ENCODE data around the gene SND1.

SND1 gene

GRCh38 chr7:127909424-127910152 lies 257.6 kb downstream of the SND1 start:
- Histone ChIP-seq H3K27me3 (ENCODE audit: insufficient read depth, low read length) (no peaks in the 10 kb centered on the region), H3F3A (ENCODE audit: insufficient read depth, low read length) (peaks cover 6% of the 10 kb centered on the region; the same call in 1 of the 2 replicates), H3K4me3 (ENCODE audit: low read depth, low read length, poor library complexity, severe bottlenecking) (no peak overlapping the region), H3K9me3 (ENCODE audit: low read length) (no peaks in the 10 kb centered on the region), H2AFZ (ENCODE audit: low read length) (no peak overlapping the region), H3K4me2 (ENCODE audit: low read length) (no peak overlapping the region), H4K20me1 (ENCODE audit: insufficient read depth, low read length) (no peaks in the 10 kb centered on the region), H3K79me2 (ENCODE audit: insufficient read depth, low read length) (no peaks in the 10 kb centered on the region), H3K9me2 (ENCODE audit: low read depth, low read length) (no peaks in the 10 kb centered on the region), H3K4me1 (ENCODE audit: insufficient read depth, low read length, severe bottlenecking) (peaks cover 60% of the 10 kb centered on the region), H3K9ac (ENCODE audit: low read length) (no peak overlapping the region), H3K36me3 (ENCODE audit: insufficient read depth, low read length) (peaks cover 27% of the 10 kb centered on the region; the same call in 1 of the 2 replicates), H3K27ac (ENCODE audit: low read depth, low read length, poor library complexity, severe bottlenecking) (no peak overlapping the region)
- TF ChIP-seq EZH2 (IDR thresholded peaks at IDR 0.05; ENCODE audit: borderline replicate concordance, low read length) (no peak), CTCF (IDR thresholded peaks at IDR 0.05; ENCODE audit: low read length) (no peak)

GRCh38 chr7:127910670-127911069 lies 258.7 kb downstream of the SND1 start:
- Histone ChIP-seq H3K9me3 (ENCODE audit: low read length) (no peaks in the 10 kb centered on the region), H4K20me1 (ENCODE audit: insufficient read depth, low read length) (no peaks in the 10 kb centered on the region), H3K4me2 (ENCODE audit: low read length) (no peak overlapping the region), H3K4me3 (ENCODE audit: low read depth, low read length, poor library complexity, severe bottlenecking) (no peak overlapping the region), H3K9ac (ENCODE audit: low read length) (no peak overlapping the region), H3K36me3 (ENCODE audit: insufficient read depth, low read length) (peaks cover 19% of the 10 kb centered on the region; the same call in 1 of the 2 replicates), H3K27ac (ENCODE audit: low read depth, low read length, poor library complexity, severe bottlenecking) (peak overlapping the region; percentile 78), H3K27me3 (ENCODE audit: insufficient read depth, low read length) (no peaks in the 10 kb centered on the region), H3K79me2 (ENCODE audit: insufficient read depth, low read length) (no peaks in the 10 kb centered on the region), H3K9me2 (ENCODE audit: low read depth, low read length) (no peaks in the 10 kb centered on the region), H3K4me1 (ENCODE audit: insufficient read depth, low read length, severe bottlenecking) (peaks cover 49% of the 10 kb centered on the region), H3F3A (ENCODE audit: insufficient read depth, low read length) (peaks cover 6% of the 10 kb centered on the region; the same call in 1 of the 2 replicates), H2AFZ (ENCODE audit: low read length) (no peak overlapping the region)
- TF ChIP-seq EZH2 (IDR thresholded peaks at IDR 0.05; ENCODE audit: borderline replicate concordance, low read length) (no peak), CTCF (IDR thresholded peaks at IDR 0.05; ENCODE audit: low read length) (no peak)

- H2AFZ ChIP-seq (ENCODE audit: low read length) = no peak overlapping the region
- no peak overlapping the region for H3K4me3 ChIP-seq (ENCODE audit: low read depth, low read length, poor library complexity, severe bottlenecking)
- TF ChIP-seq CTCF (IDR thresholded peaks at IDR 0.05; ENCODE audit: low read length) (no peak), EZH2 (IDR thresholded peaks at IDR 0.05; ENCODE audit: borderline replicate concordance, low read length) (no peak)
- H3K4me1 ChIP-seq (ENCODE audit: insufficient read depth, low read length, severe bottlenecking) = peaks cover 35% of the 10 kb centered on the region
- H3K9me3 ChIP-seq (ENCODE audit: low read length) = no peaks in the 10 kb centered on the region
- H3K79me2 ChIP-seq (ENCODE audit: insufficient read depth, low read length) = no peaks in the 10 kb centered on the region
- no peaks in the 10 kb centered on the region for H3K27me3 ChIP-seq (ENCODE audit: insufficient read depth, low read length)
- H3K9me2 ChIP-seq (ENCODE audit: low read depth, low read length) = no peaks in the 10 kb centered on the region
- H3K9ac ChIP-seq (ENCODE audit: low read length) = no peak overlapping the region
- H3K36me3 ChIP-seq (ENCODE audit: insufficient read depth, low read length) = peaks cover 13% of the 10 kb centered on the region; the same call in 1 of the 2 replicates
- H3K27ac ChIP-seq (ENCODE audit: low read depth, low read length, poor library complexity, severe bottlenecking) = peak overlapping the region; percentile 78
- H4K20me1 ChIP-seq (ENCODE audit: insufficient read depth, low read length) = no peaks in the 10 kb centered on the region
- H3F3A ChIP-seq (ENCODE audit: insufficient read depth, low read length) = peaks cover 6% of the 10 kb centered on the region; the same call in 1 of the 2 replicates
- peak overlapping the region; percentile 0; the same call in 1 of the 2 replicates for H3K4me2 ChIP-seq (ENCODE audit: low read length)
Observed at GRCh38 chr7:127911968-127912511, 260.0 kb downstream of the SND1 start.

Measured in OCI-LY1 (cell line).